ENCODE results near the gene CENPVL1.
"Not testable (repeated sequence)": the region's sequence is repeated elsewhere in the genome, so short reads cannot be mapped to it uniquely, and the experiment has no call there.

GRCh38 chrX:51712943-51713647, 2.8 kb downstream of the CENPVL1 start:
- not testable (repeated sequence) for TF ChIP-seq ZNF274 (IDR thresholded peaks at IDR 0.05; ENCODE audit: low read depth, low read length); SUZ12 (IDR thresholded peaks at IDR 0.05; ENCODE audit: extremely low read depth, insufficient read depth, insufficient read length); YY1 (IDR thresholded peaks at IDR 0.05; ENCODE audit: insufficient read depth, insufficient read length)

Data from NT2/D1 (cell line).